Measurements from ENCODE around the gene ARHGAP23.

Gene ARHGAP23

DNA sequence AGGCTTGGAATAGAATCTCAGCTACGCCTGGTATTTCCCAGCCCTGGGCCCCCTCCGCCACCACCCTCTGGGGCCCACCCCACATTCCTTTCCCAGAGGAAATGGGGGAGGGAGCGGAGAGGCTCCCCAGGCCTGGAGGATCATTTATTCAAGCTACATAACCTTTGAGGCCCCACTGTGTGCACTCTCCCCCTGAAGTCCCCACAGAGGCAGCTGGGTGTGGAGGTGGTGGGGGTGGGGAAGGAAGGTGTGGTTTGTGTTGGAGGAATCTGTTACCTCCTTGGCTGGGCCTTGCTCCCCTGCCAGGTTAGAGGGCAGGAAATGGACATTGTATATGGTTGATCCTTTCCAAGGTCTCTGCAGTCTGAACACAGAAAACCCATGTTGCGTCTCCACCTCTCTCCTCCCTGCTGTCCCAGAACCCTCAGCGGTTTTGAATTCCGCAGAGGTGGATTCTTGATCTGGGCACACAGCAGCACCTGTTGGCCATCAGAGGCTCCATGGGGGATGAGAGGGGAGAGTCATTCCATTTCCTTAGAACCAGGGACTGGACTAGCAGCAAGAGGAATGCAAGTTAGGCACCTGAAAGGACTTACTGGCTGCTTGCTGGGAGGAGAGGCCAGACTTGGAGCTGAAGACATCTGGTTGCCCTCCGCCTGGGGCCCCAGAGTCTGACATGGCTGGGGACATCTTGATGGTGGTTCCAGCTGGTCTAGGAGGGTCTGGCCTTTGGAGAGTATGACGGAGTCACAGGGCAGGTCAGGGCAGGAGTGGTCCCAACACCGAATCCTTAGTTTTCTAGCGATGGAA, 23.0 kb downstream of the ARHGAP23 start:
- Histone ChIP-seq H3K4me3 (ENCODE audit: severe bottlenecking) (peak overlapping the region; percentile 28), H3K27ac (ENCODE audit: poor library complexity, severe bottlenecking) (peak overlapping the region; percentile 99), H3K36me3 (ENCODE audit: low read depth) (peaks cover 19% of the 10 kb centered on the region), H3K4me1 (ENCODE audit: insufficient read depth, poor library complexity, severe bottlenecking) (peaks cover 69% of the 10 kb centered on the region), H3K9me3 (ENCODE audit: severe bottlenecking) (no peaks in the 10 kb centered on the region), H3K27me3 (ENCODE audit: insufficient read depth, poor library complexity, severe bottlenecking) (no peaks in the 10 kb centered on the region)
- peak; percentile 87 for DNase-seq (ENCODE audit: low spot score)
- TF ChIP-seq, protein P1, sequence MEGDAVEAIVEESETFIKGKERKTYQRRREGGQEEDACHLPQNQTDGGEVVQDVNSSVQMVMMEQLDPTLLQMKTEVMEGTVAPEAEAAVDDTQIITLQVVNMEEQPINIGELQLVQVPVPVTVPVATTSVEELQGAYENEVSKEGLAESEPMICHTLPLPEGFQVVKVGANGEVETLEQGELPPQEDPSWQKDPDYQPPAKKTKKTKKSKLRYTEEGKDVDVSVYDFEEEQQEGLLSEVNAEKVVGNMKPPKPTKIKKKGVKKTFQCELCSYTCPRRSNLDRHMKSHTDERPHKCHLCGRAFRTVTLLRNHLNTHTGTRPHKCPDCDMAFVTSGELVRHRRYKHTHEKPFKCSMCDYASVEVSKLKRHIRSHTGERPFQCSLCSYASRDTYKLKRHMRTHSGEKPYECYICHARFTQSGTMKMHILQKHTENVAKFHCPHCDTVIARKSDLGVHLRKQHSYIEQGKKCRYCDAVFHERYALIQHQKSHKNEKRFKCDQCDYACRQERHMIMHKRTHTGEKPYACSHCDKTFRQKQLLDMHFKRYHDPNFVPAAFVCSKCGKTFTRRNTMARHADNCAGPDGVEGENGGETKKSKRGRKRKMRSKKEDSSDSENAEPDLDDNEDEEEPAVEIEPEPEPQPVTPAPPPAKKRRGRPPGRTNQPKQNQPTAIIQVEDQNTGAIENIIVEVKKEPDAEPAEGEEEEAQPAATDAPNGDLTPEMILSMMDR (IDR thresholded peaks at IDR 0.05; ENCODE audit: poor library complexity, severe bottlenecking), result no peak
- peak; percentile 47 for ATAC-seq (ENCODE audit: low read depth)

DNA sequence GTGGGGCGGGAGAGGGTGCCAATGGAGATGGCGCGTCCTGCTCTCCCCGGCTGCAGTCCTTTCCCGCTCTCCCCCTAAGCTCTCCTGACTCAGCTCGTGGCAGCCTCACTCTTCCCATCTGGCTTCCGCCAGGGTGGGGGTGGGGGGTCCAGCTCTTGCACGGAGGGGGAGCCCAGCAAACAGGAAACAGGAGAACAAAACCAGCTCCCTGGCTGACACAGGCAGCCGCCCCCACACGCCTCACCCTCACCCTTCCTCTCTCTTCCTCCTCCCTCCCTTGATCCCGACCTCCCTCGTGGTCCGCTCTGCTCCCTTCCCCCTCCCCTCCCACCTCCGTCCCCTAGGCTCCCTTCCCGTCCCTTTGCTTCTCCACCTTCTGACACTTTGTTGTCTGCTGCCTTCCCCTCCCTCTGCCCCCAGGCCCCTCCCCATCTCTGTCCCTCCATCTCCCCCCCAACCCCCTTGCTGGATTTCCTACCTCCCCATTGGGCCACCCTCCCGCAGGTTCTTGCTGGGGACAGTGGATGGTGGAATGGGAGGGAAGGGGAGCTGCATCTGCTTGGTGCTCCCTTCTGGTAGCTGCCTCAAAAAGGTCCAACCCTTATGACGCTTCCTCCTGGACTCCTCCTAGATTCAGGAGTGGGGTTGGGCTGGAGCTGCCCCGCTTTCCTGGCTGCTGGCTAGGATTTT, 23.7 kb downstream of the ARHGAP23 start:
- H3K4me3 ChIP-seq (ENCODE audit: severe bottlenecking), result peak overlapping the region; percentile 28
- peak; percentile 43 for ATAC-seq (ENCODE audit: low read depth)
- DNase-seq (ENCODE audit: low spot score), result peak; percentile 93
- TF ChIP-seq, protein P1 (IDR thresholded peaks at IDR 0.05; ENCODE audit: poor library complexity, severe bottlenecking), result no peak
- H3K36me3 ChIP-seq (ENCODE audit: low read depth), result peaks cover 24% of the 10 kb centered on the region
- H3K9me3 ChIP-seq (ENCODE audit: severe bottlenecking), result no peaks in the 10 kb centered on the region
- peaks cover 70% of the 10 kb centered on the region for H3K4me1 ChIP-seq (ENCODE audit: insufficient read depth, poor library complexity, severe bottlenecking)
- H3K27ac ChIP-seq (ENCODE audit: poor library complexity, severe bottlenecking), result peak overlapping the region; percentile 99
- no peaks in the 10 kb centered on the region for H3K27me3 ChIP-seq (ENCODE audit: insufficient read depth, poor library complexity, severe bottlenecking)

DNA sequence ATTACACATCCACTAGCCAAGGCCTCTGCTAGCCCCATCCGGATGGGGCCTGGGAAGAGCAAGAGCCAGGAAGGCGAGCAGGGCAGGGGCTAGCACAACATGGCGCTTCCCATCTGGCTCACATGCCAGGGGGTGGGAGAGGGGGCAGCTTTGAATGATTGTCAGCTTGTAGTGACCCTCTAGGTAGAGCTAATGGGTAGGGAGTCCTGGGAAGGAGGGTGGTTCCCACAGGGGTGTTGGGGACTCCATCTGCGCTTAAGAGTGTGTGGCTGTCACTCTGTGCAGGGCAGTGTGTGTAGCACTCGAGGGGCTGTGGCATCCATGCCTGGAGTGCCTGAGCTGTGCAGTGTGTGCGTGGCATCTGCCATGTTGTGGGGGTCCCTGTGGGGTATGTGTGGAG, 24.5 kb downstream of the ARHGAP23 start:
- TF ChIP-seq, protein P1 (IDR thresholded peaks at IDR 0.05; ENCODE audit: poor library complexity, severe bottlenecking), result no peak
- H3K27ac ChIP-seq (ENCODE audit: poor library complexity, severe bottlenecking), result peak overlapping the region; percentile 99
- DNase-seq (ENCODE audit: low spot score) (no peak), ATAC-seq (ENCODE audit: low read depth) (no peak)
- peak overlapping the region; percentile 28 for H3K4me3 ChIP-seq (ENCODE audit: severe bottlenecking)
- peaks cover 31% of the 10 kb centered on the region for H3K36me3 ChIP-seq (ENCODE audit: low read depth)
- no peaks in the 10 kb centered on the region for H3K9me3 ChIP-seq (ENCODE audit: severe bottlenecking)
- no peaks in the 10 kb centered on the region for H3K27me3 ChIP-seq (ENCODE audit: insufficient read depth, poor library complexity, severe bottlenecking)
- H3K4me1 ChIP-seq (ENCODE audit: insufficient read depth, poor library complexity, severe bottlenecking), result peaks cover 66% of the 10 kb centered on the region

DNA sequence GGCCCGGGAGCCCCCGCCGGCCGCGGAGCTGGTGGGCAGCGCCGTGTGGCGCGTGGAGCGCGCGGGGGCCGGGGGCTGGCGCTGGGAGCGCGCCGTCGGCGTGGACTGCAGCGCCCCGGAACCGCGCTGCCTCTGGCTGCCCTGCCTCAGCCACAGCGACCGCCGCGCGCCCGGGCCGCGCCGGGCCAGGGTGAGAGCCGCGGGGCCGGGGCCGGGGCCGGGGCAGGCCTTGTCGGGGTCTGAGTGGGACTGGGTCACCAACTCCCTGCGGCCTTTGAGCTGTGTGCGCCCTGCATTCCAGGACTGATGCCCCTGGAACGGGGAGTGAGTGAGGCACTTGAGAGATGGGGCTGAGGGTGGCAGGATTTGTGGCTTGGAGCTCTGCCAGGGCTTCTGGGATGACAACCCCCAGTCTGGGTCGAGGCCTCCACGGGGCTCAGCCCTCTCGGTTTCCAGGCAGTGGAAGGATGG, 25.7 kb downstream of the ARHGAP23 start:
- Histone ChIP-seq H3K27me3 (ENCODE audit: insufficient read depth, poor library complexity, severe bottlenecking) (no peaks in the 10 kb centered on the region), H3K9me3 (ENCODE audit: severe bottlenecking) (no peaks in the 10 kb centered on the region), H3K4me3 (ENCODE audit: severe bottlenecking) (peak overlapping the region; percentile 55), H3K27ac (ENCODE audit: poor library complexity, severe bottlenecking) (peak overlapping the region; percentile 99), H3K36me3 (ENCODE audit: low read depth) (peaks cover 44% of the 10 kb centered on the region), H3K4me1 (ENCODE audit: insufficient read depth, poor library complexity, severe bottlenecking) (peaks cover 54% of the 10 kb centered on the region)
- peak; percentile 73 for DNase-seq (ENCODE audit: low spot score)
- ATAC-seq (ENCODE audit: low read depth), result no peak
- TF ChIP-seq, protein P1 (IDR thresholded peaks at IDR 0.05; ENCODE audit: poor library complexity, severe bottlenecking), result no peak
